HG02981 (cell line): ENCODE results near the gene WBP1.
"Not testable (repeated sequence)": the region's sequence is repeated elsewhere in the genome, so short reads cannot be mapped to it uniquely, and the experiment has no call there.

Experiments
- ATAC-seq: cut with Tn5 transposase; IDR thresholded peaks from one replicate; pipeline ENCODE4 v1.9.1; 2021; ENCODE audit warnings: mild to moderate bottlenecking, moderate library complexity; ENCODE audit not compliant: unreplicated experiment

The WBP1 gene

GRCh38 chr2:74426181-74426758 is 32.0 kb upstream of the WBP1 start:
- ATAC-seq: no peak

GRCh38 chr2:74427551-74427950 is 30.7 kb upstream of the WBP1 start:
- ATAC-seq: no peak

DNA sequence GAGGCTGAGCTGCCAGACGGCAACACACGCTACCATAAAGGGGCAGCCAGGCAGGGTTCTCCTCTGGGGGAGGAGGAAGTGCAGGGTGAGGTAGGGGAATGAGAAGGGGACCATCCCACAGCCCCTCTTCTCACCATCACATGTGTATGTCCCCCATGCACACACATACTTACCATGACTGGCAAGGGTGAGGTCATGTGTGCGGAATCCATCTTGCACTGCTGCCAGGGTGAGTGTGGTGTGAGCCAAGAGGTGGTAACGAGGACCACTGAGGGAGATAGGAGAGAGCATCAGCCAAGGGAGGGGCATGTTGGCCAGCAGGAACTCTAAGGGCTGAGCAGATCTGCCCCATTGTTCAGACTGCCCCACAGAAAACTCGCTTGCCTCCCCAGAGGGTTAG is 29.6 kb upstream of the WBP1 start:
- ATAC-seq: no peak

DNA sequence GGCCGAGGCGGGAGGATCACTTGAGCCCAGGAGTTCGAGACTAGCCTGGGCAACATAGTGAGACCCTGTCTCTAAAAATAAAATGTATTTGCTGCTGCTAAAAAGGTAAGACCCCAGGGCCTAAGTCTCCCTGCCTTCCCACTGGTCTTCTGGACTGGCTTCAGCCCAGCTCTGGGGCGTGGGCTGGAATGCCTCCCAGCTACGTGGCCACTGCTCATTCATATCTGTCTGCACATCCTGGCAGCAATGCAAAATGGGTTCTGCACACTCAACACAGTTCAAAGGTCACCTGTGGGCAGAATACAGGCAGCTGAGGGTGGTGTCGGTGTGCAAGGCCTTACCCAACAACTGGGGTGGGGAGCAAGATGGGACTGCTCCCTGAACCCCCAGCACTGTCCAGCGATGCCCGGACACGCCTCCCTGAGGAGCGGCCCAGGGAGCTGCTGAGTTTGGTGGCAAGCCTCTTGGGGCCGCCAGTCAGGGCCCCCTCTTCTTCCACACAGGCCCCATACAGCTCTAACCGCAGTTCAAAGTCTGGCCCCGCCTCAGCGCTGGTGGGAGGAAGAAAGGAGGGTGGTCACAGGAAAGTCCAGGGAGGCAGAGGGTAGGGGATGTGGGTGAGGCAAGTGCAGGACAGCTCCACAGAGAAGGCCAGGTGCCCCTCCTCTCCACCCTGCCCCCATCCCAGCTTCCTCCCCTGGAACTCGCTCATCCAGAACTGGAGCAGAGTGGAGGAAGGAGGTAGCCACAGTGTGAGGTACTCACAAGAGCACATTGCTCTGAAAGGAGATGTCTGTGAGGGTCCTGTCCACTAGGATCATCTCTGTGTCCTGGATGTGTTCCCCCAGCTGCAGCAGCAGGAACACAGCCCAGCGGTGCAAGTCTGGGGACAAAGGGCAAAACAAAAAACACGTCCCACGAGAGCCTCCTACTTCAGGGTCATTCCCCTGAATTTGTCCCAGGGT is 28.5 kb upstream of the WBP1 start:
- ATAC-seq: no peak

DNA sequence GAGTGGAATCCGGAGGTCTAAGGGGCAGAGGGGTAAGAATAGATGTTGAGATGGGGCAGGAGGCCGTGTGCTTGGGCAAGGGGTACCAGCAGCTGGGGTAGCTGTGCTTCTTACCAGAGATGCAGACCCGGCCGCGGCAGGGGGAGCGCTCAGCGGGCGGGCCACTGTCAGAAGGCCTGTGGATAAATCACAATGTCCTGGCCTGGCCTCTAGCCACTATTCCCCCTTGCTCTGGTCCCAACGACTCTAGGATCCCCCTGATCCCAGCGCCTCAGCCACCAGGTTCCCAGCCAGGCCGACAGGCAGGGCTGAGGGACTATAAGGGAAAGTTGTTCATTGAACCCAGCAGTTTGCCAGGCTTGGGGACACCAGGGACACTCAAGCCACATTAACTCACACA is 27.7 kb upstream of the WBP1 start:
- no peak for ATAC-seq

- ATAC-seq: no peak
These were observed 22.0 kb upstream of the WBP1 start for GRCh38 chr2:74436111-74436805.

- ATAC-seq: no peak
These were observed 21.2 kb upstream of the WBP1 start for GRCh38 chr2:74436848-74437695.

DNA sequence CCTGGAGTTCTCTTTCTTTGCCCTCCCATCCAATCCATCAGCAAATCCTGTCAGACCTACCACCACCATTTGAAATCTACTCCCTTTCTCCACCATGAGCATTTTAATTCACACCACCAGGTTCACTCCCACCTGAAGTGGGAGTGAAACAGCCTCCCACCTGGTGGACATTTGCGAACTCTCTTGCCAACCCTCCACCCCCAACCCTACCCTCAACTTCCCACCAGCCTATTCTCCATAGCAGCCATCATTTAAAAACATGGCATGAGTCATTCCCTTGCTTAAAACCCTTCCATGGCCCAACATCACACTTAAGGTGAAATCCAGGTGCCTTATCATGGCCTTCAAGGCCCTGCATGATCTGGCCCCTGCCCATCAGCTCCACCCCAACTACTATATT is 20.0 kb upstream of the WBP1 start:
- no peak for ATAC-seq

DNA sequence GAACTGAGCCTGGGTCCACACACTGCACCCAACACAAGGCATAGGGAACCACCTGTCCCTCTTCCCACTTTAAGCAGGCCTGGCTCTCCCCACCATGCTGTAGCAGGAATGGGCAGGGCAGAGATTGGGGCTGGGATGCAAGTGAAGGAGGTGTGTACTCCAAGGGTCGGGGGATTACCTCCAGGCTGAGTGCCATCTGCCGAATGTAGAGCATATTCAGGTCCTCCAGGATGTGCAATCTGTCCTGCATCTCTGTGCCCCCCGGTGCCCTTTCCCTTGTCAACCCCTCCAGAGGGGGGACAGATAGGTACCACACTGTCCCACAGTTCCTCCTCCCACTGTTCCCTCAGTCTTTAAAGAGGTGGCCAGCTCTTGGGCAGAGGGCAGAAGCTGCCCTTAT is 18.9 kb upstream of the WBP1 start:
- ATAC-seq: no peak

GRCh38 chr2:74439803-74440377 is 18.3 kb upstream of the WBP1 start:
- no peak for ATAC-seq

- ATAC-seq: peak; percentile 82
These were observed 17.7 kb upstream of the WBP1 start for GRCh38 chr2:74440378-74441169.

DNA sequence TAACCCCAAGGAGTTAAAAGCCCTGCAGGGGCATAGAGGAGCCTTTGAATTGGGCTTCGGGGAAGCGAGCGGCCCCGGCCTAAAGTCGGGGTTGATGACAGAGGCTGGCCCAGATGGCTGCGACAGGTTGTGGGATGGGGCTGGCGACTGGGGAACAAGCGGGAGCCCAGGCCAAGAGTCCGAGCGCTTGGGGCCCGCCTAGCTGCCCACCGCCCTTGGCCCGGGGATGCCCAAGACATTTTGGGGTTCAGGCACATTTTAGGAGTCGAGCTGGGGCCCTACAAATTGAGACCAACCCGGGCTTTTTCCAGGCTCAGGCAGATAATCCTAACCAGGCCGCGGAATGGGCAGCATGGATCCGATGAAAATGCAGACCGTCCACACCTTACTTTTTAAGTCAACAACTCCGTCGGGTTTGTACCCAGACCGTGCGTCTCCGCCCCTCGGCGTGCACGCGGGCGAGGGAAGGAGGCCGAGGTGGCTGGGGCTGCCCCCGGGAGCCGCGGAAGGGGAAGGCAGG is 17.0 kb upstream of the WBP1 start:
- ATAC-seq: no peak

DNA sequence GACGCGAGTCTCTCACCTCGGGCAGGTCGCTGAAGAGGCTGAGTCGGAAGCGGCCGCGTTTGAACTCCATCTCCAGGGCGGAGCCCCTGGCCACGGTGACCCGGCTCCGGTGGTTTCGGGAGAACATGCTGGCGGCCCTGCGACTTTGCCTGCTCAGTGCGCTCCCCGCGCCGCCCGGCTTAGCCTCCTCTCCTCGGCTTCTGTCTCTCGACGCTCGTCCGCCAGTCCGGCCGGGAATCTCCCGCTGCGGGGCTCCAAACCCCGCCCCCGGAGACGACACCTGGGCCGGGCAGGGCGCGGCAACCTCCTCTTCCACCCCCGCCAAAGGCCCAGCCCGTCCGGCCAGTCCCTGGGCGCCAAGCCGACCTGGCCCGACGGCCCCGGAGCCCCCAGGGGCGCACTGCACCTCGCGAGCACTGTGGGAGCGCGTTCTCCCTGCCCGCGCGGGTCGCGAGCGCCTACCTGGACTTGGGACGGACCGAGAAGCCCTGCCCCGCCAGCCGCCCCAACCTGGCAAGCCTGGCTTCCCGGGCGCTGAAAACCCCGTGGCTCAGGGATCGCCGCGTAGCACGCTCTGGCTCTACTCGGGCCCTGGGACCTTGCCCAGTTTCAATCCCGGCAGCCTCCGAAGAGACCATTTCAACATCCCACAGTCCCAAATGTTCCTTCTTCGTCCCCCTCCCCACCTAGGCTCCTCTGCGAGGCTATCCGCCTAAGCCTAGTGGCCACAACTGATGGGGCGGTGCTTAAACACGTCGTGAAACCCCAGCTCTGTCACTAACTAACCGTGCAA is 16.4 kb upstream of the WBP1 start, which contains the start of gene RTKN:
Gene RTKN, minus strand, starts transcription at position 248 of the 793 bp plus-strand sequence. Its CDS starts 121 bp downstream, at position 127.
- peak; percentile 35 for ATAC-seq

DNA sequence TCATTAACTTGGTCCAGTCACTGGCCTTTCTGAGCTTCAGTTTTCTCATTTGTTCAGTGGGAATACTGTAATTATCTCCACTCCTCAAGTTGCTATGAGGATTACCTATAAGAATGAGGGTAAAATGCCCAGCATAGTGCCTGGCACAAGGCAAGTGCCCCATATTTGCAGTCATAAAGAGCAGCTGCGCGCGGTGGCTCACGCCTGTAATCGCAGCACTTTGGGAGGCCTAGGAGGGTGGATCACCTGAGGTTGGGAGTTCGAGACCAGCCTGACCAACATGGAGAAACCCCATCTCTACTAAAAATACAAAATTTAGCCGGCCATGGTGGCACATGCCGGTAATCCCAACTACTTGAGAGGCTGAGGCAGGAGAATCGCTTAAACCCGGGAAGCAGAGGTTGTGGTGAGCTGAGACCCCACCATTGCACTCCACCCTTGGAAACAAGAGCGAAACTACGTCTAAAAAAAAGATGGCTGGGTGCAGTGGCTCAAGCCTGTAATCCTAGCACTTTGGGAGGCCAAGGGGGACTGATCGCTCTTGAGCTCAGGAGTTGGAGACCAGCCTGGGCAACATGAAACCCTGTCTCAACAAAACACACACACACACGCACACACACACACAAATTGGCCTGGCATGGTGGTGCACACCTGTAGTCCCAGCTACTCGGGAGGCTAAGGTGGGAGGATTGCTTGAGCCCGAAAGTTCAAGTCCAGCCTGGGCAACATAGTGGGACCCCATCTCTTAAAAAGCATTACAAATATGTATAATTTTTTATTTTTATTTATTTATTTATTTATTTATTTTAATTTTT is 15.5 kb upstream of the WBP1 start:
- ATAC-seq: not testable (repeated sequence)

DNA sequence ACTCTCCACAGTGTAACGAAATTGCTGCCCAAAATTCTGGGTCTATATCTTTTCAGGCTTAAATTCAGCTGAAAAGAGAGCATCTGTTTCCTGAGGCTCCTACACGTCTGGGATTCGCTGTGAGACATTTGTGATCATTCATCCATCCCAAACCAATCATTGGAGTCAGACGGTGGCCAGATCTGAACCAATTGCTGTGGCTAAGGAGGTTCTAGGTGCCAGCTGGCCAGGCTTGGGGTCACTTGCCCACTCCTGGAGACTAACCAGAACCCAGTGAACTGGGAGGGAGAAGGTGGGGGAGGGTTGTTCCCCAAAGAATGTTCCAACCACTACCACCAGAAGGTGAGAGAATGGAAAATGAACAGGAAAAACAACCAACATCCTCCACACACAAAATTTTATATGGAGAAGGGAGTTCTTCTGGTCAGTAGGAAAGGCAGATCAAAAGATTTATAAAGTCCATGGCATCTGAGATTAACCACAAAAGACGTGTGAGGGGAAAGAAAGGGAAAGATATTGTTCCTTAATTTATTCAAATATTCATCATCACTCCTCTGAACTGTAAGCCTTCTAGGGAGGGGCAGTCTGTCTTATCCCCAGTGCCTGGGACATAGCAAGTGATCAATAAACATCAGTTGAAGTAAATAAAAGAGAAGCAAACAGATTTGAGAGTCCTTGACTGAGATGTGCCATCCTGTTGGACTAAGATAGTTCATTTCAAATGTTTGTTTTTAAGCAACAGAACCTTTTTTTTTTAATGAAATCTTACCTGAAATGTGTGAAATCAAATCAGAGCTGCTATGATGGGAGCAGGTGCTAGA is 13.5 kb upstream of the WBP1 start:
- no peak for ATAC-seq

- ATAC-seq: no peak
These were observed 10.8 kb upstream of the WBP1 start for GRCh38 chr2:74447230-74447999.
